Measurements from ENCODE around the gene GSTA3. TPM values are rescaled to one million over a fixed set of nuclear protein-coding genes. Genes with fewer than 3 reads are reported as not detected.
"Not testable (repeated sequence)": the region's sequence is repeated elsewhere in the genome, so short reads cannot be mapped to it uniquely, and the experiment has no call there.

The GSTA3 gene
- total and polyA plus RNA-seq, 2 of the 13 experiments (the other 11 are each of a cell fraction or from before 2014, with no cell fraction given) = not detected

DNA sequence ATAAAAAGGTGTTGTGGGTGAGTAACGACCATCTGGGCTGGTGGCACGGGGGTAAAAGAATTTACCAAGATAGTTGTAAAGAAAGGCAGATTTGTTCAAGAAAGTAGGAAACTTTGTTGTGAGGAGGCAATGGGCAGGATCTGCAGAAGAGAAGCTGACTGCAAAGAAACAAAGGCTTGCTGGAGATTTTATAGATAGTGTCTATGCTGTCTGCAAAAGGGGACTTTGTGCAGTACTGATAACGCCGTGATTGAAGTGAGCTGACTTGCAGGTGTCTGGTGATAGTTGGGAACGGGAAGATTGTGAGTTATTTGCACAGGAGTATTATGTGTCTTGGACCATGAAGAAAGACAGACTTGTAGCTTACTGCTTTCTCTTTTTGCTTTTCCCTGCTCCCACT is 36.8 kb upstream of the GSTA3 start:
- no peak overlapping the region for H3K9ac ChIP-seq (ENCODE audit: insufficient read depth, low read depth, low read length)
- in situ Hi-C loops (cut with HindIII; ENCODE audit: extremely low pct_ligation_motif_present, low pct_unique_long_range_greater_than_20kb) (no loop called here), intact Hi-C loops (cut with micrococcal nuclease; ENCODE audit: unreplicated experiment) (no loop called here)
- H3K4me1 ChIP-seq (ENCODE audit: insufficient read depth, low read length) = peaks cover 12% of the 10 kb centered on the region; the same call in 1 of the 2 replicates
- FAIRE-seq = no peak
- no peak overlapping the region for H2AFZ ChIP-seq (ENCODE audit: low read length)
- H4K20me1 ChIP-seq (ENCODE audit: insufficient read depth, low read length) = no peaks in the 10 kb centered on the region
- H3K79me2 ChIP-seq (ENCODE audit: insufficient read depth, low read length) = no peaks in the 10 kb centered on the region
- 0 out of 5 replicates have a peak, but pooled peaks cover 0 to 3% of the 10 kb centered on the region in 2 experiments for H3K27me3 ChIP-seq (ENCODE audit: control insufficient read depth in 1 of 2, insufficient read depth in 2 of 2, low read length in 2 of 2)
- no peaks in the 10 kb centered on the region for H3K9me3 ChIP-seq (ENCODE audit: low read length)
- CTCF ChIA-PET (ENCODE audit: low intra/inter-chr PET ratio, low total read pairs) = no interaction called here
- no peak overlapping the region for H3K4me2 ChIP-seq (ENCODE audit: low read depth, low read length)
- 2% methylated on average over 5 of the region's 5 CpGs for WGBS (ENCODE audit: low lambda C conversion rate)
- 0 out of 2 replicates have a peak, but pooled peaks have one; percentile 38 for TF ChIP-seq GFI1 (CRISPR knock-in tag; IDR thresholded peaks at IDR 0.05; ENCODE audit: borderline replicate concordance)
- TF ChIP-seq MZF1 (CRISPR knock-in tag; IDR thresholded peaks at IDR 0.05; ENCODE audit: borderline replicate concordance) = no peak
- TF ChIP-seq, protein P1, sequence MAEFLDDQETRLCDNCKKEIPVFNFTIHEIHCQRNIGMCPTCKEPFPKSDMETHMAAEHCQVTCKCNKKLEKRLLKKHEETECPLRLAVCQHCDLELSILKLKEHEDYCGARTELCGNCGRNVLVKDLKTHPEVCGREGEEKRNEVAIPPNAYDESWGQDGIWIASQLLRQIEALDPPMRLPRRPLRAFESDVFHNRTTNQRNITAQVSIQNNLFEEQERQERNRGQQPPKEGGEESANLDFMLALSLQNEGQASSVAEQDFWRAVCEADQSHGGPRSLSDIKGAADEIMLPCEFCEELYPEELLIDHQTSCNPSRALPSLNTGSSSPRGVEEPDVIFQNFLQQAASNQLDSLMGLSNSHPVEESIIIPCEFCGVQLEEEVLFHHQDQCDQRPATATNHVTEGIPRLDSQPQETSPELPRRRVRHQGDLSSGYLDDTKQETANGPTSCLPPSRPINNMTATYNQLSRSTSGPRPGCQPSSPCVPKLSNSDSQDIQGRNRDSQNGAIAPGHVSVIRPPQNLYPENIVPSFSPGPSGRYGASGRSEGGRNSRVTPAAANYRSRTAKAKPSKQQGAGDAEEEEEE (CRISPR knock-in tag; IDR thresholded peaks at IDR 0.05; ENCODE audit: borderline replicate concordance) = no peak
- no peak for TF ChIP-seq IKZF4 (CRISPR knock-in tag; IDR thresholded peaks at IDR 0.05; ENCODE audit: borderline replicate concordance, low read depth, not compliant biosample characterization)
- TF ChIP-seq, protein P2, sequence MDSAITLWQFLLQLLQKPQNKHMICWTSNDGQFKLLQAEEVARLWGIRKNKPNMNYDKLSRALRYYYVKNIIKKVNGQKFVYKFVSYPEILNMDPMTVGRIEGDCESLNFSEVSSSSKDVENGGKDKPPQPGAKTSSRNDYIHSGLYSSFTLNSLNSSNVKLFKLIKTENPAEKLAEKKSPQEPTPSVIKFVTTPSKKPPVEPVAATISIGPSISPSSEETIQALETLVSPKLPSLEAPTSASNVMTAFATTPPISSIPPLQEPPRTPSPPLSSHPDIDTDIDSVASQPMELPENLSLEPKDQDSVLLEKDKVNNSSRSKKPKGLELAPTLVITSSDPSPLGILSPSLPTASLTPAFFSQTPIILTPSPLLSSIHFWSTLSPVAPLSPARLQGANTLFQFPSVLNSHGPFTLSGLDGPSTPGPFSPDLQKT (CRISPR knock-in tag; IDR thresholded peaks at IDR 0.05; ENCODE audit: borderline replicate concordance) = no peak
- TF ChIP-seq TGIF2 (CRISPR knock-in tag; IDR thresholded peaks at IDR 0.05) = no peak
- TF ChIP-seq, protein P3, sequence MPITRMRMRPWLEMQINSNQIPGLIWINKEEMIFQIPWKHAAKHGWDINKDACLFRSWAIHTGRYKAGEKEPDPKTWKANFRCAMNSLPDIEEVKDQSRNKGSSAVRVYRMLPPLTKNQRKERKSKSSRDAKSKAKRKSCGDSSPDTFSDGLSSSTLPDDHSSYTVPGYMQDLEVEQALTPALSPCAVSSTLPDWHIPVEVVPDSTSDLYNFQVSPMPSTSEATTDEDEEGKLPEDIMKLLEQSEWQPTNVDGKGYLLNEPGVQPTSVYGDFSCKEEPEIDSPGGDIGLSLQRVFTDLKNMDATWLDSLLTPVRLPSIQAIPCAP (CRISPR knock-in tag; IDR thresholded peaks at IDR 0.05; ENCODE audit: low read depth) = no peak
- TF ChIP-seq GATA4 (IDR thresholded peaks at IDR 0.05; ENCODE audit: borderline replicate concordance, low read depth) = no peak
- BruUV-seq (replicated peaks) = no TSS peak
- DNase-seq (ENCODE audit: low spot score) = no peak
- H3K4me3 ChIP-seq (replicated peaks in 1 of 3; ENCODE audit: insufficient read depth in 1 of 3, low read depth in 2 of 3, low read length in 3 of 3) = no peak overlapping the region
- ATAC-seq = peak; percentile 38; the same call in 2 of the 3 replicates
- POLR2A ChIA-PET = no interaction called here
- no peaks in the 10 kb centered on the region for H3K36me3 ChIP-seq (replicated peaks in 1 of 2; ENCODE audit: control insufficient read depth in 1 of 2, insufficient read depth in 2 of 2, low read length in 2 of 2)
- no peak overlapping the region for H3K27ac ChIP-seq (ENCODE audit: extremely low read length, insufficient read depth, low read length)

DNA sequence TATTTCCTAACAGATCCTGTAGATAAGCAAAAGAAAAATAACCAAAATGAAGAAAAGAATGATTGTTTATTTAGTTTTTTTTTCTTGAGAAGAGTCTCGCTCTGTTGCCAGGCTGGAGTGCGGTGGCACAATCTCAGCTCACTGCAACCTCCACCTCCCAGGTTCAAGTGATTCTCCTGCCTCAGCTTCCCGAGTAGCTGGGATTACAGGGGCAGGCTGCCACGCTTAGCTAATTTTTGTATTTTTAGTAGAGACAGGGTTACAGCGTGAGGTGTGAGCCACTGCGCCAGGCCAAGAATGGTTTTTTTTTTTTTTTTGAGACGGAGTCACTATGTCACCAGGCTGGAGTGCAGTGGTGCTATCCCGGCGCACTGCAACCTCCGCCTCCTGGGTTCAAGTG is 33.3 kb upstream of the GSTA3 start:
- H3K9me3 ChIP-seq (ENCODE audit: low read length); H3K27me3 ChIP-seq (ENCODE audit: control insufficient read depth in 1 of 2, insufficient read depth in 2 of 2, low read length in 2 of 2); H3K36me3 ChIP-seq (replicated peaks in 1 of 2; ENCODE audit: control insufficient read depth in 1 of 2, insufficient read depth in 2 of 2, low read length in 2 of 2); H3K9ac ChIP-seq (ENCODE audit: insufficient read depth, low read depth, low read length); FAIRE-seq; intact Hi-C loops (cut with micrococcal nuclease; ENCODE audit: unreplicated experiment); H3K4me3 ChIP-seq (replicated peaks in 1 of 3; ENCODE audit: insufficient read depth in 1 of 3, low read depth in 2 of 3, low read length in 3 of 3); H3K4me2 ChIP-seq (ENCODE audit: low read depth, low read length); DNase-seq (ENCODE audit: low spot score); H4K20me1 ChIP-seq (ENCODE audit: insufficient read depth, low read length); H2AFZ ChIP-seq (ENCODE audit: low read length); H3K79me2 ChIP-seq (ENCODE audit: insufficient read depth, low read length); ATAC-seq; H3K27ac ChIP-seq (ENCODE audit: extremely low read length, insufficient read depth, low read length); POLR2A ChIA-PET; in situ Hi-C loops (cut with HindIII; ENCODE audit: extremely low pct_ligation_motif_present, low pct_unique_long_range_greater_than_20kb); CTCF ChIA-PET (ENCODE audit: low intra/inter-chr PET ratio, low total read pairs); BruUV-seq (replicated peaks): not testable (repeated sequence)
- peaks cover 12% of the 10 kb centered on the region; the same call in 1 of the 2 replicates for H3K4me1 ChIP-seq (ENCODE audit: insufficient read depth, low read length)
- 84% methylated on average over 10 of the region's 10 CpGs for WGBS (ENCODE audit: low lambda C conversion rate)

Data from HepG2 (cell line).